Measurements from ENCODE around the gene EVI5L.

Gene EVI5L

DNA sequence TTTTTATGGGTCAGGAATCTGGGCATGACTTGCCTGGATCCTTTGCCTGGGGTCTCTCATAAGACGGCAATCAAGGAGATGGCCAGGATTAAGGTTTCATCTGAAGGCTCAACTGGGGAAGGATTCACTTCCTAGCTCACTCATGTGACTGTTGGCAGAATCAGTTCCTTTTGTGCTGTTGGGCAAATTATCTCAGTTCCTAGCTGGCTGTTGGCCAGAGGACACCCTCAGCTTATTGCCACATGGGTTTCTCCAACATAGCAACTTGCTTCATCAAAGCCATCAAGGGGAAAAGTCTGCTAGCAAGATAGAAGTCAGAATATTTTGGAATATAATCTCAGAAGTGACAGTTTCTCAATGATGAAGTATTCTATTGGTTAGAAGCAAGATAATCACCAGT, 12.2 kb upstream of the EVI5L start:
- no peak for DNase-seq (ENCODE audit: low read depth)

DNA sequence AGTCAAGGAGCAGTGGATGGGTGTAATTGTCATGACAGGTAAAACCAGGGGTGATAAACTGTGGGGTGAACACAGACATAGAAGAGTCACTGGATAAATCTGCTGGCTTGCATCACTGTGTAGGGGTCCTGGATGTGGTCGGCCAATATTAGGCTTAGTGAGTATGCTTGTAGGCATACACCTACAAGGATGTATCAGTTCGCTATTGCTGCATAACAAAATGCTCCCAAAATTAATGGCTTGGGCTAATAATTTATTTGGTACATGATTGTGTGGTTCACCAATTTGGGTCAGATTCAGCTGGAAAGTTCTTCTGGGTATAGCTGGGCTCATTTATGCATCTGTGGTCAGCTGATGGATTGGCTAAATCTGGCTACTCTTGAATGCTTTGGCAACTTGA, 11.2 kb upstream of the EVI5L start:
- DNase-seq (ENCODE audit: low read depth): no peak

DNA sequence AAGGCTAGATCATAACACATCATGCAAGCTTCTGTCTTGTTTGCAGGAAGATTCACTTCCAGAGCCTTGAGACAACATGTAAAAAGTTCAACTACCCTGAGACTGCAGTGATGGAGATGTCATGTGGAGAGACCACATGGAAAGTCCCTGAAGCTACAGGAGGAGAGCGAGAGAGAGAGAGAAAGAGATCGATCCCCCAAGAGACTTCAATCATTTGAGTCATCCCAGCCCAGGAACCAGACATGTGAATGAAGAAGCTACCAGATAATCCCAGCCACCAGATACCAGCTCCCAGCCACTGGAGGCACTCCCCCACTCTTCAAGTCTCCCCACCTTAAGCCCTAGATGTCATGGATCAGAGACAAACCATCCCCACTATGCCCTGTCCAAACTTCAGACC, 10.7 kb upstream of the EVI5L start:
- no peak for DNase-seq (ENCODE audit: low read depth)

DNA sequence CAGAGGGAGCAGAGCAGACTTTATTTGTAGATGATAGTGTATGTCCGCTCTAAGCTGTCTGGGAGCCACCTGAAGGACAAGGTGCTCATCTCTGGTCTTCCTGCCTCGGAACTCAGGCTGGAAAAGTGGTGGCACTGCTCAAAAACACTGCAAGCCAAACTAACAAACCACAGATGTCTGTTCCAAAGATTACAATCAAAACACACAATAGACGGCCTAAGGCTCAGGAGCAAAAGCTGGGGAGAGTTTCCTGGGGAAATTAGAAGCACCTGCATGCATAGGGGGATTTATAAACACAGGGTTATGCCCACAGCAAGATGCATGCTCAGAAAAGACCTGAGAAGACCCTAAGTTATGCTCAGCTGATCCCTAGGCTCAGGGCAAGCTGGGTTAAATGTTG, 9.4 kb upstream of the EVI5L start:
- no peak for DNase-seq (ENCODE audit: low read depth)

DNA sequence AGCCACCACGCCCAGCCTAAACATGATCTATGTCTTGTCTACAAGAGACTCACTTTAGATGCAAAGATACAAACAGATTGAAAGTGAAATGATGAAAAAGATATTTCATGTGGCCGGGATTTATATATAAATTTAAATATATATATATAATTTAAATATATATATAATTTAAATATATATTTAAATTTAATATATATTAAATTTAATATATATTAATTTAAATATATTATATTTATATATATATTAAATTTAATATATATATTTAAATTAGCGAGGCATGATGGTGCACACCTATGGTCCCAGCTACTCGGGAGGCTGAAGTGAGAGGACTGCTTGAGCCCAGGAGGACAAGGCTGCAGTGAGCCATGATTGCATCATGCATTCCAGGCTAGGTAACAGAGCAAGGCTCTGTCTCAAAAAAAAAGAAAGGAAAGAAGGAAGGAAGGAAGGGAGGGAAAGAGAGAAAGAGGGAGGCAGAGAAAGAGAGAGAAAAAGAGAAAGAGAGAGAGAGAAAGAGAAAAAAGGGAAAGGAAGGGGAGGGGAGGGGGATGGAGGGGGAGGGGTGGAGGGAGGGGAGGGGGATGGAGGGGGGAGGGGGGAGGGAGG, 7.0 kb upstream of the EVI5L start:
- no peak for DNase-seq (ENCODE audit: low read depth)

DNA sequence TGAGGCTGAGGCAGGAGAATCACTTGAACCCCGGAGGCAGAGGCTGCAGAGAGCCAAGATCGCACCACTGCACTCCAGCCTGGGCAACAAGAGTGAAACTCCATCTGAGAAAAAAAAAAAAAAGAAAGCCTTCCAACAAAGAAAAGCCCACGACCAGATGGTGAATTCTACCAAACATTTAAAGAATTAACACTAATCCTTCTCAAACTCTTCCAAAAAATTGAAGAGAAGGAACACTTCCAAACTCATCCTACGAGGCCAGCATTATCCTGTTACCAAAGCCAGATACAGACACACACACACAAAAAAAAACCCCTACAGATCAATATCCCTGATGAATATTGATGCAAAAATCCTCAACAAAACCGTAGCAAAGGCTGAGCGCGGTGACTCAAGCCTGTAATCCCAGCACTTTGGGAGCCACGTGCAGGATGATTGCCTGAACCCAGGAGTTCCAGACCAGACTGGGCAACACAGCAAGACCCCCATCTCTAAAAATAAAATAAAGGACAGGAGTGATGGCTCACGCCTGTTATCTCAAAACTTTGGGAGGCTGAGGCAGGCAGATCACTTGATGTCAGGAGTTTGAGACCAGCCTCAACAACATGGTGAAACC, 6.2 kb upstream of the EVI5L start:
- DNase-seq (ENCODE audit: low read depth): no peak

DNA sequence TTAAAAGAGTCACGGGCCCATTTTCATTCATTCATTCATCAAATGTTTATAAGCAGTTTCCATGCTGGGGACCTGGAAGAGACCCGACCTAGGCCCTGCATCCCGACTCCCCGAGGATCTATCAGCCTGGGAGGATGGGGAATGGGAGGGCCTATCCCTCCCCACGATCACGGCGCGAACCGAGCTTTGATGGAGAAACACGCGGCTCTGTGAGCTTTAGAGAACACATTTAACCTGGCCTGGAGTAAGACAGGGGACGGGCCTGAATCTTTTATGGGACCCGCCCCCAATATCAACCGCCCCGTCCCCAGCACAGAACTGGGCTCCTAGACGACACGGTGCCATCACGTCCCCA, 875 bp upstream of the EVI5L start:
- no peak for DNase-seq (ENCODE audit: low read depth)

DNA sequence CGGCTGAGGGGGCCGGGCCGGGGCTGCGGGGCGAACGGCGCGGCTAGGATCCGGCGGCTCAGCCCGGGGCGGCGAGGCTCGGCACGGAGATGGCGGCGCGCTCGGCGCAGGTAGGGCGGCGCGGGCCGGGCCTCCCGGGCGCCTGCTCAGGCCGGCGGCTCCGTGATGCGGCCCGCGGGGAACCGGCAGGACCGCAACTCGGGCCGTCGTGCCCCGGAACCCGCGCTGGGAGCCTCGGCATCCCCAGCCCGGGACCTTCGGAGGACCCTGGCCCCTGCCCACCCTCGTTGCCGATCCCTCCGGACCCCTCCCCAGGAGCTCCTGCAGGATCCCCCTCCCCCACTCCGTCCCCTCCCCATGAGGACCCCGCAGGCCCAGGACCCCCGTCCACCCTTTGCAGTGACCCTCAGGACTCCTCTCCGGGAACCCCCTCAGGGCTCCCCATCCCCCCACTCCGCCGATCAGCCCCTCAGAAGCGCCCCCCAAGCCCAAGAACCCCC, 304 bp downstream of the EVI5L start:
- DNase-seq (ENCODE audit: low read depth): no peak

DNA sequence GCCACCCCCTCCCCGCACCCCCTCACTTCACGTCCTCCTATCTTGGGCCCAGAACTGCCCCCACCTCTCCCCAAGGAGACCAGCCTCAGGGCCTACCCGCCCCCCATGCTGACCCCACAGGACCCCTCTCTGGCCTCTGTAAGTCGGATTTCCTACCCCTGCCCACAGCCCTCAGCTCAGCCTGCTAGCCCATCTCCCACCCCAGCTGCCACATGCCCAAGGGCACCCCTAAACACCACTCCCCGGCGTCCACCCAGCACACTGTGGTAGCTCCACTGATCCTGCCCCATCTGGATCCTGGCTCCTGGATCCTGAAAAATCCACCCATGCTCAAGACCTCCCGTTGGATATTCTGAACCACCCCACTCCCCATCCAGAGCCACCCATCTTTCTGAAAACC, 805 bp downstream of the EVI5L start:
- no peak for DNase-seq (ENCODE audit: low read depth)

DNA sequence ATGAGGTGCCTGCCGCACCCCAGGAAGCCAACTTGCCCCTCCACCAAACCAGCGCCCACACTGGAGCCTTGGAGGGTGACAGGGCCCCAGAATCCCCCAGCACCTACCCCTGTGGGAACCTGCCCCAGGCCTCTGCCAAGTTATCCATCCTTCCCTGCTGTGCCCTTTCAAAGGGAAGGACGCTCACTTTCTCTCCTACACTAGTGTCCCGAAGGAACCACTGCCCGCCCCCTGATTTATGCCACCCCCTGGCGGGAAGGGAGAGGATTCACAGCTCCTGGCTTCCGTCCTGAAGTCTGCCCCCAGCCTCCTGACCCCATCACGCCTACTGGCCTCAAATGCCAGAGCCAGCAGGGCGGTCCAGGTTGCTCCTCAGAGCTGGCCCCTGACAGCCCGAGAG, 1.4 kb downstream of the EVI5L start:
- DNase-seq (ENCODE audit: low read depth): no peak

DNA sequence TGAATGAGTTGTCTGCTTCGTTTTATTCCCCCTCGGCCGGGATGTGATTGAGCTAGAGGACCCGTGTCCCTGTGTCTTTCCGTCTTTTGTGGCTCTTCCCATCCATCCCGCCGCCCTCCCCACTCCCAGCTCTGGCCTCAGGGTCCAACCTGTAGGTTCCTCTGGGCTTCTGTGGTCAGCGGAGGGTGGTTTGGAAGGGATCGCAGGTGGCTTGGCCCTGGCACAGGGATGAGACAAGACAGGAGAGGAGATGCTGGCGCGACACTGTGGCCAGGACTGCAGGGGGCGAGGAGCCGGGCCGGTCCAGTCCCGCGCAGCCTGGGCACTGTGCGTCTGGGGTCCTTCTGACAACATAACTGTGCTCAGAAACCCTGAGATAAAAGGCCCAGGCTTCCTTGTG, 2.0 kb downstream of the EVI5L start:
- DNase-seq (ENCODE audit: low read depth): no peak

DNA sequence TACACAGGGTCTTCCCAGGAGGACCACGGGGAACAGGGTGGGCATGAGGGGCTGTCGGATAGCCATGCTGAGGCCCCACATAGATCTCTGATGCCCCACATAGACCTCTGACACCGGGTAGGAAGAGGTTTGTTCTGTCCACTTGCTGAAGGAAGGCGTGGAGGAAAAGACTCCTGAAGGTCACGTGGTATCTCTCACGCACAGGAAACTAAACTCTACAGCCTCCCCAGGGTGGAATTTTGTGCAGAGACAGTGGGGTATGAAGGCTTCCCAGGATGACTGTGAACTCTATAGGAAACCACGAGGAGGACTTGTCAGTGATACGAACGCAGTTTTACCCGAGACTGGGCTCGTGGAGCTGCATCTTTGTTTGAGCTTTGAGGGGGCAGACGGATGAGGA, 2.8 kb downstream of the EVI5L start:
- DNase-seq (ENCODE audit: low read depth): no peak

DNA sequence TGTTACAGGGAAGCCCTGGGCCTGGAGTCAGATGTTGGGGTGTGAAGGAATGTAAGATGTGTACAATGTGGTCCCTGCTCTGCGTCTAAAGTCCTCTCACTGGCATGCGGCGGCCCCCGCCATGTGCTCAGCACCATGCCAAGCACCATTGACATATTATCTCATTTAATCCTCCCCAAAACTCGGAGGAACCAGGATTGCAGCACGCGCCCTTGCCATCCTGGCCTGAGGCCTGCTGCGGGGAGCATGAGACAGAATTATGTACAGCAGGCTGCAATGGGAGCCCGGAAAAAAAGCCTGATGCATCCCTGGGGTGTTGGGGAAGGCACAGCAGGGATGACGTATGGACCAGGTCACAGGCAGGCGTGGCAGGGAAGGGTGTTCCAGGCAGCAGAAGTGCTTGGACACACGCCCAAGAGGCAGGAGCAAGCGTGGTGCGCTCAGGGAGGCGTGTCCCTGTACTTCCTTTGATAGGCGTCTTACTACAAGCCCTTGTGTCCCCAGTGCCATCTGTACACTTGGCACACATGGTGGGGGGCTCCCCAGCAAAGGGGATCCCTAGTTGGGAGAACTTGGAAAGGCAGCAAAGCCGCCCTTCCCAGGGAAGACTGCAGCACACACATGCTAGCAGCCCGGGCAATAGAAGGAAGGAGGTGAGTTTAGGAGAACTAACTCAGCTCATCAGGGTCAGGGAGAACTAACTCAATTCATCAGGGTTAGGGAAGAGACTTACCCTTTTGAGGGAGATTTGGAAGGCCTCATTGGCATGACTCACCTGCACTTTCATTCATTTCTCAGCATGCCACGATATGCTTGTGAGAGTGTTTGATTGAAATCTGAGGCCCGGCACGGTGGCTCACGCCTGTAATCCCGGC, 3.4 kb downstream of the EVI5L start:
- no peak for DNase-seq (ENCODE audit: low read depth)

DNA sequence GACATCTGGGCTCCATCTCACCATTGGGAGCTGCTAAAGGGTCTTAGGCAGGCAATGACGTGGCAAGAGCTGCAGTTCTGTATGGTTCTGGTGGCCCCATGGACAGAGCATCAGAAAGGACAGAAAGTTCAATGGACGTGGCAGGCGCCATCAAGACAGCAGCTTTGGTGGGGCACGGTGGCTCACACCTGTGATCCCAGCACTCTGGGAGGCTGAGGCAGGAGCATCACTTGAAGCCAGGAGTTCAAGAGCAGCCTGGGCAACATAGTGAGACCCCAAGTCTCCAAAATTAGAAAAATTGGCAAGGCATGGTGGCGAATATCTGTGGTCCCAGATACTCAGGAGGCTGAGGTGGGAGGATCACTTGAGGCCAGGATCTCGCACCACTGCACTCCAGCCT, 9.5 kb downstream of the EVI5L start:
- no peak for DNase-seq (ENCODE audit: low read depth)

DNA sequence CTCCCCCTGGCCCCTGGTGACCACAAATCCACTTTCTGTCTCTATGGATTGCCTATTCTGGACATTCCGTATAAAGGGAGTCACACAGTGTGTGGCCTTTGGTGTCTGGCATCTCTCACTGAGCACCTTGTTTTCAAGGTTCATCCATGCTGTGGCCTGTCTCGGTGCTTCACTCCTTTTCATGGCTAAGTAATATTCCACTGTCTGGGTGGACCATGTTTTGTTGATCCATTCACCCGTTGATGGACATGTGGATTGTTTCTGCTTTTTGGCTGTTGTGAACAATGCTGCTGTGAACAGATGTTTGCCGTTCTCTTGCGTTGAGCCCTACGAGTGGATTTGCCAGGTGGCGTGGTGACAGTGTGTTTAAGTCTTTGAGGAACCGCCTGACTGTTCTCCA, 10.6 kb downstream of the EVI5L start:
- DNase-seq (ENCODE audit: low read depth): no peak

DNA sequence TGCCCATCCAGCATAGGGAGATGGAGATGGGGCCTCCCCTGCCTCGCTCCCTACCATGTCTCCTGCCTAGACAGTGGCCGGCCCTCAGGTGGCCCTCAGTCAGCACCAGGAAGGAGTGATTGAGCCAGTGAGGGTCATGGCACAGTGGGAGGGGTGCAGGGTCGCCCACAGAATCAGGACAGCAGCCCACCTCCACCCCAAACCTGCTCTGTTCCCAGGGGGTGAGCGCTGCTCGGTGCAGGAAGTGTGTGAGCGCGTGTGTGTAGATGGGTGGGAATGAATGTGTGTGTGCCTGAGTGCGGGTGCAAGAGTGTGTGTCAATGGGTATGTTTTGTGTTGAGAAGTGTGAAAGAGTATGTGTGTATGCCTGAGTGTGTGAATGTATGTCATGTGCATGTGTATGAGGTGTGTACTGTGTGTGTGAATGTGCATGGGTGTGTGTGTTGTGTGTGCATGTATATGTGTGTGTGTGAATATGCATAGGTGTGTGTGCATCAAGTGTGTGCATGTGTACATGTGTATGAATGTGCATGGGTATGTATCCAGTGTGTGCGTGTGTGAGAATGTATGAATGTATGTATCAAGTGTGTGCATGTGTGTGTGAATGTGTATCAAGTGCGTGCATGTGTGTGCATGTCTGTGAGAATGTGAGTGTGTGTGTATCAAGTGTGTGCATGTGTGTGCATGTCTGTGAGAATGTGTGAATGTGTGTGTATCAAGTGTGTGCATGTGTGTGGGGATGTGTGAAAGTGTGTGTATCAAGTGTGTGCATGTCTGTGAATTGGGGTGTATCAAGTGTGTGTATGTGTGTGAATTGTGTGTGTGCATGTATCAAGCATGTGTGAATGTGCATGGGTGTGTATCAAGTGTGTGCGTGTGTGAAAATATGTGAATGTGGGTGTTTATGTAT, 12.0 kb downstream of the EVI5L start:
- no peak for DNase-seq (ENCODE audit: low read depth)

DNA sequence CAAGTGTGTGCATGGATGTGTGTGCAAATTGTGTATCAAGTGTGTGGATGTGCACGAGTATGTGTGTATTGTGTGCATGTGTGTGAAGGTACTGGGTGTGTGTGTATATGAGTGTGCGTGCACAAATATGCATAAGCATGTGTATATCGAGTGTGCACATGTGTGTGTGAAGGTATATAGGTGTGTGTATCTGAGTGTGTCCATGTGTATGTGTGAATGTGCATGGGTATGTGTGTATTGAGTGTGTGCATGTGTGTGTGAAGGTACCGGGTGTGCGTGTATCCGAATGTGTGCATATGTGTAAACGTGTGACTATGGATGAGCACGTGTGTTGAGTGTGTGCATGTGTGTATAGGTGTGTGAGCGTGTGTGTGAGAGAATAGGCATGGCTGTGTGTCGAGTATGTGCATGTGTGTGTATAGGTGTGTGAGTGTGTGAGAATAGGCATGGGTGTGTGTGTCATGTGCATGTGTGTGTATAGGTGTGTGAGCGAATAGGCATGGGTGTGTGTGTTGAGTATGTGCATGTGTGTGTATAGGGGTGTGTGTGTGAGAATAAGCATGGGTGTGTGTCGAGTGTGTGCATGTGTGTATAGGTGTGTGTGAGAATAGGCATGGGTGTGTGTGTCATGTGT, 12.8 kb downstream of the EVI5L start:
- no peak for DNase-seq (ENCODE audit: low read depth)

DNA sequence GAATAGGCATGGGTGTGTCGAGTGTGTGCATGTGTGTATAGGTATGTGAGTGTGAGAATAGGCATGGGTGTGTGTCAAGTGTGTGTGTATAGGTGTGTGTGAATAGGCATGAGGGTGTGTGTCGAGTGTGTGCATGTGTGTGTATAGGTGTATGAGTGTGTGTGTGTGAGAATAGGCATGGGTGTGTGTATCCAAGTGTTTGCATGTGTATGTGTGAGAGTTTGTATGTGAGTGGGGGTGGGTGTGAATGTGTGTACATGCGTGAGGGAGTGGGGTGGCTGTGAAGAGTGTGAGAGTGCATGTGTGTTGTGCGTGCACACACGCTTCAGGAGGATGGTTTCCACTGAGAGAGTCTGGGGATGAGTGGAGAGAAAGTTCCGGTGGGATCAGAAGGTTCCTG, 13.5 kb downstream of the EVI5L start:
- DNase-seq (ENCODE audit: low read depth): no peak

DNA sequence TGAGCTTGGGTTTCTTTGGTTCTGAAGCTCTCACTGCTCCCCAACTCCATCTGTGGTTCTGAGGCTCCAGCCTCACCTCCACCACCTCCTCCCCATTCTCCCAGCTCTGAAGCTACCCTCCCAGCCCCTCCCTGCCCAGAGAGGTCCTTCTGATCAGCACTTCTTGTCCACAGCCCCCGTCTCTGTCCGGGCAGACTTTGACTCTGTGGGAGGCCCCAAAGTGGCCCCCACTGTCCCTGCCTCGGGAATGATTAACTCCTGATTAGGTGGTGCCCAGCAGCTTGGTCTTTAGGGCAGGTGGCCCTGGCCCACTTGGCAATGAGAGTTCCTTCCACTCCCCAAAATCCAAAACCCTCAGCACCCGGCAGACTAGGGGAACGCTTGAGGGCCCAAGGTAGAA, 14.4 kb downstream of the EVI5L start:
- no peak for DNase-seq (ENCODE audit: low read depth)

DNA sequence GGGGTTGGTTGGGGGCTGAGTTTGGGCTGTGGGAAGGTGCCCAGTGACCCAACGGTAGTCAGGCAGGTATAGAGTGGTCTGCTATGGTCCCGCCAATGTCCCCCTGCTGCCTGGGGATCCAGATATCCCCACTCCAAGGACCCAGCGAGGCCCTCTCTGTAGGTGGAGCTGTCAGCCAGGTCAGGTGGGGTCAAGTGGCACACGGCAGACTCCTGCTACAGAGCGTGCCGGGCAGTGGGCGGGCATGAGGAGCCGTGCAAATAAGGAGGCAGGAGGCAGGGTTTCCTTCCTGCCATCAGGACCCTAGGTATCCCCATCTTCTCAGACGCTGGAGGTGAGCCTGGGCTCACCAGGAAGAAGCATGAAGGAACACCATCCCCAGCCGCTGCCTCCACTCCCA, 14.9 kb downstream of the EVI5L start:
- no peak for DNase-seq (ENCODE audit: low read depth)

DNA sequence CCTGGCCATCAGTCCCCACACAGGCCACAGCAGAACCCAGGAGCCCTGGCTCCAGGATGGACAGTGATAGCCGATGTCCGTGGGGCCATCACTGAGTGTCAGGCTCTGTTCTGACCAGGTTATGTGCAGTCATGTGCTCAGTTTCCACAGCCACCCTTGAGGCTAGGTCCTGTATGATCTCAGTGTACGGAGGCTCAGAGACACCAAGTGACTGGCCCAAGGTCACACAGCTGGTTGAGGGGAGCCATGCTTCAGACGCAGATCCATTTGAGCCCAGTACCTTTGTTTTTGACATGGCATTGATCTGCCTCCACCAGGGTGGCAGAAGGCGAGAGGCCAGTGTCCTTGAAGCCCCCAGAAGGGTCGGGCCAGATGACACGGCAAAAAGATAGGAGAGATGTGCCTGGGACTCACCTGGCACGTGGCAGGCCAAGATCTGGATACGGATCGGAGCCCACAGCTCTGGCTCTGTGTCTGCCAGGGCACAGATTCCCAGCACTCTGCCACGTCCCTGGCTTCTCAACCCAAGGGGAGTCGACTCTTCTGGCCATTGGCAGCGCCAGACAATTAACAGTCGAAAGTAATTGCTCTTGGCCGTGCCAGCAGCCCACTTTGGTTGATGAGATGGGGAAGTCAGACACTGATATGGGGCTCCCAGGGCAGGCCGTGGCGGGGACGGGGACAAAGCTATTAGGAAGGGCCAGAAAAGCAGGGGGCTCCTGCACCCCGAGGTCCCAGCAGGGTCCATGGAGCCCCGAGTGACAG, 15.6 kb downstream of the EVI5L start:
- DNase-seq (ENCODE audit: low read depth): no peak
